ENCODE results near the gene OR5AS1.

OR5AS1 gene

DNA sequence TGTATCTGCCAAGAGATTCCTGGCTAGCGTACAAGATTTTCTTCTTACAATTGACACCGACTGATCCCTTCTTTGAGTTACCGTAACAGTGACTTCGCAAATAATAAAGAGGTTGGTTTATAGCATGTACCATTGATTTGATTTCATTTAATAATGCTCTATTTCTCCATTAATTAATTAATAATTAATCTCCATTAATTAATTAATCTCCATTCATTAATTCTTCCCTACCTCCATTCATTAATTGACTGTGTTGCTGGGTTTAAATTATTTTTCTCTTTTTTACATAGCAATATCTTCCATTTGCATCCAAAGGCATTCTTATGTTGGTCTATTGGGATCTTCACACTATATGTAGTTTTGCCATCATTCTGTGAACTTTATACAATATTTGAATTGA, 21.0 kb downstream of the OR5AS1 start:
- TF ChIP-seq TAF1 (IDR thresholded peaks at IDR 0.05; ENCODE audit: borderline replicate concordance, insufficient read depth, low read length) = no peak
- TF ChIP-seq REST (IDR thresholded peaks at IDR 0.05; ENCODE audit: insufficient read depth in 1 of 2, low read depth in 2 of 2, low read length in 2 of 2) = no peak
- no peak for TF ChIP-seq FOXP2 (optimal IDR thresholded peaks at IDR 0.05; ENCODE audit: borderline replicate concordance, extremely low read depth, extremely low read length, insufficient read depth)
- TF ChIP-seq POLR2AphosphoS5 (IDR thresholded peaks at IDR 0.05; ENCODE audit: low read depth, low read length) = no peak
- no peak for TF ChIP-seq SIN3A (IDR thresholded peaks at IDR 0.05; ENCODE audit: borderline replicate concordance, insufficient read depth, low read length)

DNA sequence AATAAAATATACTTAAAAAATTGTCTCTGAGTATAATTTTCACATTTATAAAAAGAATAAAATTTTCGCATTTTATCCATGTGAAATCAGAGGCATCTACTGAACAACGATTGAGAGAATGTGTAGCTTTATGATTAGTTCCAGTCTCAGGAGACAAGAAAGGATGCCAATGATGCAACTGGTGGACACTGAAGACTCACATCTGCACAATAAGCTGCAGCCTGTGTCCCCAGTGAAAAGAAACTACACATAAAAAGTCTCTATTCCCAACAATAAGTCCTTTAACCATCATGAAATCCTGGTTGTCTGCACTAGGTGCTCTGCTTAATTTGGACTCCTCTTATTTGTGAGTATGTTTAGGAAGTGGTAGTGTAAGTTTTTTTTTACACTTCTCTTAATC, 22.0 kb downstream of the OR5AS1 start:
- TF ChIP-seq SIN3A (IDR thresholded peaks at IDR 0.05; ENCODE audit: borderline replicate concordance, insufficient read depth, low read length) (no peak), POLR2AphosphoS5 (IDR thresholded peaks at IDR 0.05; ENCODE audit: low read depth, low read length) (no peak), FOXP2 (optimal IDR thresholded peaks at IDR 0.05; ENCODE audit: borderline replicate concordance, extremely low read depth, extremely low read length, insufficient read depth) (no peak), TAF1 (IDR thresholded peaks at IDR 0.05; ENCODE audit: borderline replicate concordance, insufficient read depth, low read length) (no peak), REST (IDR thresholded peaks at IDR 0.05; ENCODE audit: insufficient read depth in 1 of 2, low read depth in 2 of 2, low read length in 2 of 2) (no peak)

DNA sequence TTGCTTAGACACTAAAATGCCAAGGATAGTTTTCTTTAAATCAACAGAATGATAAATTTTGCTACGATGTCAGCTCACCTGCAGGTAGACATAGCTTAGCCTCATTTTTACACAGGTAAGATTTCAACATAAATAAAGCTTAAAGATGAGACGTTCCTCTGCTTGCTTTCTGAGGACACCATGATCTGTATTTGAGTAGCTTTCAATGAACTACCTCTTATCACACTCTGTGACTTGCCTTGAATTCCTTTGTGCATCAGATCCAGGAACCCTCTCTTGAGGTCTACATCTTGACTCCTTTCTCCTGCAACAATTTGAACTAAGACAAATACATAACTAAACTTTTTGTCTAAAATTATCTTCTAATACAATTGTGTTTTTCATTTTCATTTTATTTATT, 39.5 kb downstream of the OR5AS1 start:
- TF ChIP-seq POLR2AphosphoS5 (IDR thresholded peaks at IDR 0.05; ENCODE audit: low read depth, low read length) = no peak
- no peak for TF ChIP-seq SIN3A (IDR thresholded peaks at IDR 0.05; ENCODE audit: borderline replicate concordance, insufficient read depth, low read length)
- TF ChIP-seq FOXP2 (optimal IDR thresholded peaks at IDR 0.05; ENCODE audit: borderline replicate concordance, extremely low read depth, extremely low read length, insufficient read depth) = no peak
- TF ChIP-seq TAF1 (IDR thresholded peaks at IDR 0.05; ENCODE audit: borderline replicate concordance, insufficient read depth, low read length) = no peak
- no peak for TF ChIP-seq REST (IDR thresholded peaks at IDR 0.05; ENCODE audit: insufficient read depth in 1 of 2, low read depth in 2 of 2, low read length in 2 of 2)
